Measurements from ENCODE around the gene ADAM22.

GRCh38 chr7:88101769-88102168, 167.7 kb downstream of the ADAM22 start:
- no peak for TF ChIP-seq POLR2AphosphoS5 (IDR thresholded peaks at IDR 0.05; ENCODE audit: low read depth, low read length)
- no peak for TF ChIP-seq POLR2A (IDR thresholded peaks at IDR 0.05; ENCODE audit: low read depth, low read length)
- no peak for TF ChIP-seq TAF1 (IDR thresholded peaks at IDR 0.05; ENCODE audit: low read depth, low read length)
- TF ChIP-seq POU2F2 (IDR thresholded peaks at IDR 0.05; ENCODE audit: low read depth, low read length), result no peak
- no peak for TF ChIP-seq SPI1 (IDR thresholded peaks at IDR 0.05; ENCODE audit: low read depth, low read length)

Measured in GM12891 (cell line).